Activated CD4-positive, alpha-beta T cell treated with anti-CD3 and anti-CD28 coated beads, Interleukin-2, Interleukin-4, amounts not matched to agents 100 ng/mL and 50 ng/mL, durations not matched to agents 16 hours and 8 hours (primary cell): Measurements from ENCODE around the gene MYO9A.

Experiments
- DNase-seq: peaks from one replicate; pipeline ENCODE4 v3.0.0-alpha.2; 2020; ENCODE audit warnings: low spot score

Gene MYO9A

DNA sequence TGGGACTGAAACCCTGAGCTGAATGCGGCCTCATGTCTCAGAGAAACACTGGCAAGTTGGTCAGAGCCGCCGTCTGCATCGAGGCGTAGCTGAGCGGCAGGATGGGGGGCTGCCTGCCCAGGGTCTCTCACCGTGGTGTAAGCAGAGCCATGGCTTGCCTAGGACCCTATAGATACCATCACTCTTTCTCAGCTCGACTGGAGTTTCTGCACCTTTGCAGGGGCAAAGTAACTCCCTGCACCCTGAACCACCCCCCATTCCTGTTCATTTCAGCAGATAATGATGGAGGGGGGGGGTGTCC lies 336.0 kb downstream of the MYO9A start:
- no peak for DNase-seq

DNA sequence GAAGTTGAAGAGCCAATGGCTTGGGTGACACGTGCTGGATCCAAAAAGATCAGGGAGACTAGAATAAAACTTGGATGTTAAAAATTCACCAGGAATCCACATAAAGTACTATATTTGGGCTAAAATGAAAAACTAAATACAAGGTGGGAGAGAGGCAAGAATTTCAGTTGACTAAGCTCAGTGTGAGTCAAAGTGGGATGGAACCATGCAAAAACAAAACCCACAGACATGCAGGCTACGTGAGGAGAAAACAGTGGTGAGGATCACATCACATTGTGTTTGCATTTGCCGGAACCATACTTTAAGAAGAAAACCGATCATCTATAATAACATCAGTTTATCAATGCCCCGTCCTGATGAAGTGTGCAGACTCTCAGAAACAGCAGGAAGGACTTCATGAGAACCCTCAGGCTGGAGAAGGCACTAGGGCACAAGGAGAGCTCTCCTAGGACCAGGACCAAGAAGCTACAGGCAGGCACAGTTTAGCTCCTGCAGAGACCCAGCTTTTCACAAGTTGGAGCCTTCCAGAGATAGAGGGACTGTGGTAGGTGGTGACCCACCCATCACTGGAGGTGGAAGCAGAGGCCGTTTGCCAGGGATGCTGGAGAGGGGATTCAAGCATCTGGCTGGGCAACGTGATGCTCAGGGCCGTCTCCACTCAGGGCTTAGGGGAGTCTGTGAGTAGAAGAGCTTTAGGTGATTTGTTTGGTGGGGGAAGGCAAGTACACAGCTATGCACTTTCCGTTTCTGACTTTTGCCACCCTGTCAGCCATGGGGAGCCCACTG lies 336.6 kb downstream of the MYO9A start:
- DNase-seq: peak; percentile 75

DNA sequence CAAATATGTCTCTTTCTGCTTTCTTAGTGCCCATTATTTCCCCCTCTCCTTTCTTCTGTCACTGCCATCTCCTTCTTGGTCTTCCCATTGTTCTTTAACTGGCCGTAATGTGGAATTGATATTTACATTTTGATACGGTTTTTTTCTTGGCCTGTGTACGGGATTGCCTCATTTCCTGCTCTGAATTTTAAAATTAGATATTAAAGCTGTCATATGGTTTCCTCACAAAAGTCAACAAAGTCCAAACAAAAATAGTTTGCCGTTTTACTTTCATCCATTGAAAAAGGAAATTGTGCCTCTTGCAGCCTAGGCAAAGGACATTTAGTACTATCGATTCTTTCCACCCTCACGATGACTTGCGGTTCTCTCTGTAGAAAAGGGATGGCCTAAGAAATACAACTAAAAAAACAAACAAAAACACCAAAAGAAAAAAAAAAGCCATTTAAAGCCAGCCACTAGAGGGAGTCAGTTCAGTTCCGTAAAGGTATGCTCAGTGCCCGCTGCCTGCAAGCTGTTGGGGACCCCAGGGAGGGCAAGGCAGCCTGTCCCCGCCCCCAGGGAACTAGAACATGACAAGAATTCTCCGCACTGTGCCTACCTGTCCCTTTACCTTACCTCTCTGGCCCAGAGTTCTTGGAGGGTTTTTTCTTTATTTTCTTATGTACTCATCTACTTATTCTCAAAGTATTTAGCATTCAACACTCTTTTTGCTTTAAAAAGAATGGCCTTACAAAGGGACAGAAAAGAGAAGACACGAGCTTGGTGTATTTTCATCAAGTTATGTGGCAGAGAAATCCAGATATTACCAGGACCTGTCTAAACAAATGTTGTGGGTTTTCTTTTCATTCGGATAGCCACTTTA lies 337.6 kb downstream of the MYO9A start:
- DNase-seq: peak; percentile 60

DNA sequence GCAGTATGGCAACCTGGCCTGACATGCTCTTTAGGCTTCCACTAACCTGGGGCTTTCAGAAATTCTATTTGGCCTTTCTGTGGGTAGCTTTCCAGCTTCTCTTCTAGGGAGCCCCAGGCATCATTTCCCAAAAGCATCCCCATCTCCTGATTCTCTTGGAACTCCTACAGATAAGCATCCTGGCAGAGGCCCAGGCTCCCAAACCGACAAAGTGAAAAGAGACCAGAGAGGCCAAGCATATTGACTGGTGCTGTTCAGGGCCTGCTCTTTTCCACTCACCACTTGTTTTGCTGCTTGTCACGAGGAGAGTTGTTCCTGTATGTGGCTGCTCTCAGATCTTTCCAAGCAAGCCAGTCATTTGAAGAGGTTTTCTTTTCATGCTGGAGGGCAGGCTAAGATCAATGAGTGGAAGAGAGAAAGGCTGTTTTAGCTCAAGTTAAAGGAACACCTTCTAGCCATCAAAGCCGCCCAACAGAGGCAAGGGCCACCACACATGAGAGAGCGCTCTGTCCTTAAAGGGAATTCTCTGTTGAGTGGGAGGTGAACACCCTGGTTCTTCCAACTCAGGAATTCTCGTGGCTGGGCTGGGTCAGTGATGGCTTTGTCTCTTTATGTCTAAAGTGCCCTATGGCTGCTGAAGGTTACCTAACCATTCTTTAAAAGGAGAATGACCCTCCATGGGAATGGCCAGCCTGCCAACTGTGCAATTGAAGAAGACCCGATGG lies 338.7 kb downstream of the MYO9A start:
- no peak for DNase-seq

DNA sequence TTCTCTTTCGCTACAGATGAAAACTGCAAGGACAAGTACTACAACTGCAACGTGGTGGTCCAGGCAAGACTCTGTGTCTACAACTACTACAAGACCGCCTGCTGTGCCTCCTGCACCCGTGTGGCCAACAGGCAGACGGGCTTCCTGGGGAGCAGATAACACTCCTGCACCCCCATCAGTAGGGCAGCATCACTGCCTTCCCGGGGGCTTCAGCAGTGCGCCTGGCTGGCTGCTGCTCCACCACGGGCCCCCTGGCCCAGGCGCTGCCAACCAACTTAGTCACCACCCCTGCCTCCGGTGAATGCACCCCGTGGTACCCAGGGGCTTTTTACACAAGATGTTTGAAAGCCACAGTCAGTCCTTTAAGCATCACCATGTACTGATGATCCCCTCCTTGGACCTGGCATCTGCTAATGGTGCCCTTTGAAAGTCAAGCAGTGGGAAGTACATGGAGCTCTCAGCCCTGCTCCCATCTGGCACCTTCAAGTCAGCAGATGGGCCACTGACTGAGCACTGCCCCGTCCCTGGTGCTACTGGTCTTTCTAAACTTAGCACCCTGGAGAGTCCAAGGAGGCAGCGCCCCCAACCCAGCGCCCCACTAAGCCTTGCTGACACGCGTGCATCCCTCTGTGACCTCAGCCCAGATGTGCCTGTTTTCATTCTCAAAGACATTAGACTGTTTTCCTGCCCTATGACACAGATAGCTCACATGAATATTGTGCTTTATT lies 340.6 kb downstream of the MYO9A start:
- no peak for DNase-seq

DNA sequence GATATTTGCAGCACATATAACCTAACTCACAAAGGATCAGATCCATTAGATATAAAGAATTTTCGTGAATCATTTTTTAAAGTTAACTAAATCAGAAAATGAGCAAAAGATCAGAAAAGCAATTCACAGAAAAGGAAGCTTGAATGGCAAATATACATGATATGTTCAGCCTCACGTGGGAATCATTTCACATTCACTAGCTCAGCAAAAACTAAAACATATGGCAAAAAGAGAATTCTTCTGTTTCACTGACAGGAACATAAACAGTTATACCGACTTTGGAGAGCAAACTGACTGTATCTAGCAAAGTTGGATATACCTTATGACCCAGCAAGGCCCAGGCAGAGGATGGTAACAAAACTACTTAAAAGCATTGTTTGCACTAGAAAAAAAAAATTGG lies 341.6 kb downstream of the MYO9A start:
- DNase-seq: no peak

DNA sequence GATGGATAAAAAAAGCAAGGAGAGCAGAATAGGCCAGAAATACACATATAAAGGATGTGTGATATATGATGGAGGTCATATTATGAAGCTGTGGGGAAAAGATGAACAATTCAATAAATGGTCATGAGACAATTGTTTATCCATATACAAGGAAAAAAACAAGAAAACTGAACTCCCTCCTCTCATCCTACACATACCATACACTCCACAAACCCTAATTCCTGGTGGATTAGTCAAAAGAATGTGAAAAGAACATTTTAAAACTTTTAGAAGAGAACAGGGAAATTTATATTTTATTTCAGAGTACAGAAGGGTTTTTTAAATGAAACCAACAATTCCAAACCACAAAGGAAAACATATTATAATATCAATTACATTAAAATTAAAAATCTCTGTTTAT lies 342.1 kb downstream of the MYO9A start:
- DNase-seq: no peak

DNA sequence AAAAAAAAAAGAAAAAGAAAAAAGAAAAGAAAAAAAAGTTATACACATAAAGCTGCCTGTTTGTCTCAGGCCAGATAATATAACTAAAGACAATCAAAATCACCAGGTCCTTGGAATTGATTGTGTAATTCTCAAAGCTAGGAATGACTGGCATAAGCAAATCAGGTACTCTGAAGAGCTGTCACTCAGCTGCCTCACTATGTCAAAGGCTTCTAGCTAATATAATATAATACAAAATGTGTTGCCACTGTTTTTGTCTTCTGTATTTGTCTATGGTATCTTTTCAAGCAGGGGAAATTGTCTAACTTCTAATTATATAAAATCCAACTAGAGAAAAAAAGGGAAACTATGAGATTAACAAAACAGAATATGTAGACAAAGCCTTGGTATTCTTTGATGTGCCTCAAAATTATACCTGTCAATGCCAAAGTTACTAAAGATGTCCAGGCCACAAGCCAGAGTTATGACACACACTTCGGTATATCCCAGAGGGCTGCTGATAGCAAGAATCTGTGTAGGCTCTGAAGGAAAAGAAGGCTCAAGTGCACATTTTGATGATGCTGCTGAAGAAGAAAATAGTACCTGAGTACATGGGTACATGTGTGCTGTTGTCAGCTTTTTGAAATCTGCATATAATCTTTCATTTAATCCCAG lies 344.6 kb downstream of the MYO9A start:
- no peak for DNase-seq
